Cortex of kidney (tissue), 1 donor: ENCODE results near the gene KCNK13.
"Not testable (repeated sequence)": the region's sequence is repeated elsewhere in the genome, so short reads cannot be mapped to it uniquely, and the experiment has no call there.

Experiments
- DNase-seq: peaks from one replicate; lab custom pipeline; 2025; lab: John Stamatoyannopoulos, UW

KCNK13 gene

DNA sequence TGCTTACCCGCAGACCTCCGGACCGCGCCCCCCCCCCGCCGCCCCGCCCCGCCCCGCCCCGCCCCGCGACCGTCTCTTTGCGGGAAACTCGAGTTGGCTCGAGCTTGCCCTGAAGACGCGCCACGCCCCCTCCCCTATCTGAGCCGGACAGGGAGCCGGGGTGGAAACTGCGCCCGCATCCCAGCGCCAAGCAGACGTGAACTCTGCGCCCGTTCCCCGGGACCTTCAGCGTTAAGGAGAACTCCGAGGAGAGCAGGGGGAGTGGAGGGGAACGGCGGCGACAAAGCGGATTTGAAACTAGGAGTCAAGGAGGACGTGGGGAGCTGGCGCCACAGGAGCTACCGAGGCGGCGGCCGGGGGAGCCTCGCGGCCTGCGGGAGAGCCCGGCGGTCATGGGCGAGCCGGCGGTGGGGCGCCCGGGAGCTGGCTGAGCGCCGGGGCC lies at the start of gene KCNK13:
Gene KCNK13, plus strand, starts transcription at position 310 of the 442 bp plus-strand sequence. CDS start 212 bp downstream, outside the sequence.
- no peak for DNase-seq

GRCh38 chr14:90017371-90017770 lies 44.4 kb upstream of the KCNK13 start:
- no peak for DNase-seq

- no peak for DNase-seq
These were observed 41.8 kb upstream of the KCNK13 start for GRCh38 chr14:90019824-90020523.

GRCh38 chr14:90023176-90023896 lies 38.5 kb upstream of the KCNK13 start:
- DNase-seq = no peak

- DNase-seq = no peak
These were observed 36.9 kb upstream of the KCNK13 start for GRCh38 chr14:90024910-90025309.

- DNase-seq = not testable (repeated sequence)
These were observed 35.2 kb upstream of the KCNK13 start for GRCh38 chr14:90026608-90027007.

- DNase-seq = no peak
These were observed 34.0 kb upstream of the KCNK13 start for GRCh38 chr14:90027842-90028241.

DNA sequence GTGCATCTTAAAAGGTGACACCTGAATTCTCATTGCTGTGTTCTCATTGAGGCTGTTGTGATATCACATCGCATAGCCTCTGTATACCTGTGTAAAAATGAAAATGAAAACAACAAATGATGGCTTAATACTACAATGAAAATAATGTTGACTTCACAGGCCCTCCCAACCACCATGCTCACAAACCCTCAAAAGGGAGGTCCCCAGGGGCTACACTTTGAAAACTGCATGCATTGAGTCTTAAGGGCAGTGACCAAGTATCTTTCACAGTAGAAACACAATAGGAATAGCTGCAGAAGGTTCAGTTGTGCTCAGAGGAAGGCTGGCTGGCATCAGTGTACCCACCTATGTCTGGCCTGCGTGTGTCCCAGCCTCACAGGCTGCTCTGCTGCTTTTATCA lies 27.6 kb upstream of the KCNK13 start:
- DNase-seq = no peak

GRCh38 chr14:90034835-90035525 lies 26.8 kb upstream of the KCNK13 start:
- no peak for DNase-seq

GRCh38 chr14:90039253-90040010 lies 22.4 kb upstream of the KCNK13 start:
- no peak for DNase-seq

DNA sequence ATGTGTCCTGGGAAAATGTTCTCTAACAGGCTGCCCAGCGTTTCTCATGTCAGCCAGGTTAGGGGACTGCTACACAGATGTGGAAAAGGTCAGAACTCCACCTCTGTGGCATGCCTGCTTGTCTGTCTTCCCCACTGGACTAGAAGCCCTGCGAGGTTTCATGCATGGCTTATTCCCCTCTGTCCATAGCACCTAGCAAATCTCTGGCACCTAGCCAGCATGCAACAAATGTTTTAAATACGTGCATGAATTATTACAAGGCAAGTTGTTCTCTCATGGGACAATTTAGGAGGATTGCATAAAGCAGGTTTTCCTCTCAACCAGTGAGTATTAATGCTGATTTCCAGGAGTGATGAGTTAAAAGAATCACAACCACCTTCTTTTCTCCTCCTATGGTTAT lies 21.4 kb upstream of the KCNK13 start:
- DNase-seq = no peak

- no peak for DNase-seq
These were observed 19.1 kb upstream of the KCNK13 start for GRCh38 chr14:90042496-90043252.

GRCh38 chr14:90045616-90046015 lies 16.2 kb upstream of the KCNK13 start:
- no peak for DNase-seq

GRCh38 chr14:90049390-90049789 lies 12.4 kb upstream of the KCNK13 start:
- DNase-seq = no peak

DNA sequence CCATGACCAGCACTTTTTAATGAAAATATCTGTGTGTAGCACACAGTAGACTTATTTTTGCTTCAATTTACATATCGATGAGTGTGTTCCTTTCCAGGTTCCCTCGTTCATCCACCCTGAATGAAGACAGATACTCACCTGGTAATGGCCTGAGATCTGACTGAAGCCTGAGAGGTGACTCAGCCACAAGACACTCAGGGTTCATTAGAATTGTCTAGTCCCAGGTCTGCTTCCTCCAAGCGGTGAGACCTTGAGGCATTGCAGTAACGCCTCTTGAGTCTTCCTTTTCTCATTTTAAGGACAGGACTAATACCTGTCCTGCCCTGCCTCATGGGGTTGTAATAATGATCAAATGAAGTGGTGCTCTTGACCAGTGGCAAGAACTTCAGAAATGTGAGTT lies 11.5 kb upstream of the KCNK13 start:
- no peak for DNase-seq

DNA sequence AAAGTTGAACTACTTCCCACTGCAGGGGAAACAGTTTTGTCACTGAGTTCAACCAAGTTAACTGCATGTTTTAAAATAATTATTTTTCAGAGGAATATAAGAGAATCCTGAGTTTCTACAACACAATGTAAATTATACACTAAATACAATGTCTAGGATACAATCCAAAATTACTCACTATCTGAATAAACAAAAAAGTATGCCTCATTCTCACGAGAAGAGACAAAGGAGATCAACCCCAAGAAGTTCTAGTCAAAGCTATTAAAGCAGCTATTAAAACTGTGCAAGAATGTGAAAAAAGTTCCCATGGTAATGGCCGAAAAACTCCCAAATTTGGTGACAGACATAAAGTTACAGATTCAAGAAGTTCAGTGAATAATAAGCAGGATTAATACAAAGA lies 8.8 kb upstream of the KCNK13 start:
- DNase-seq = no peak

GRCh38 chr14:90054803-90055202 lies 7.0 kb upstream of the KCNK13 start:
- DNase-seq = no peak

GRCh38 chr14:90056826-90057225 lies 5.0 kb upstream of the KCNK13 start:
- no peak for DNase-seq

DNA sequence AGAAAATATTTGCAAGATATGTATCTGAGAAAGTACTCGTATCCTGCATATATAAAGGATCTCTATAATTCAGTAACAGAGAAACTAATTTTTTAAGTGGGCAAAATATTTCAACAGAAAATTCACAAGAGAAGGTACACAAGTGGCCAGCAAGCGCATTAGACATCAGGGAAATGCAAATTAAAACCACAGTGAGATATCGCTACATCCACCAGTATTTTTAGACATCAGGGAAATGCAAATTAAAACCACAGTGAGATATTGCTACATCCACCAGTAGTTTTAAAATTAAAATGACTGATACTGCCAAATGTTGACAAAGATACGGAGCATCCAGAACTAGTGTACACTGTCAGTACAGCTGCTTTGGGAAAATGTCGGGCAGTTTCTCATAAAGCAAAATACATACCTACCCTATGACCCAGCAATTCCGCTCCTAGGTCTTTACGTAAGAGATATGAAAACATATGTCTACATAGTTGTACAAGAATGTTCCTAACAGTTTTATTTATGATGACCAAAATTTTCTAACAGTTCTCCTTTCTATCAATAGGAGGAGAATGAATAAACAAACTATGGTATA lies 2.8 kb upstream of the KCNK13 start:
- no peak for DNase-seq

DNA sequence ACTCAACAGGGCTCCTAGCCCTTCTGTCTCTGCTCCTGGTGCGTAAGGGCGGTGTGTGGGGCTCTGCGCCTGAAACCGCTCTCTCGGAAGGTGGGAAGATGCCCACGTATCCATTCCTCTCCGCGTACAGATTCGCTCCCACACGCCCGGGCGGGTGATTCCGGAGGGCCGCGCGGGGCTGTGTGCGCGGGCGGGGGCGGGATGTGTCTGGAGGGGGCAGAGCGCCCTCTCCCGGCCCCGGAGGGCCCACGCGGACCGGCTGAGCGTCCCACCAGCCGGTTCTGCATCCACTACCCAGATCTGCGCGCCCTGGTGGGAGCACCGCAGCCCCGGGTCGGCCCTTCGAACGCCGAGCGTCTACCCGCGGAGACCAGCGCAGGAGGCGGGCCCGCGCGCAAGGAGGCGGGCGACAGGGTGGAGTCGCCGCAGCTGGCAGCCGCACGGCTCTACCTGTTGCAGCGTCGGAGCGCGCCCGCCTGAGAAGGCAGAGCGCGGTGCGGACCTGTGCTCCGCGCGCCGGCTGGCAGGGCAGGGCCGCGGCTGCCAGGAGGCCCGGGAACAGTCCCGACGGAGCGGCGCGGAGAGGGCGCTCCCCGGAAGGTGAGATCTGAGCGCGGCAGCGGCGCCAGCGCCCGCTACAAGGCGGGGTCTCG lies 1.4 kb upstream of the KCNK13 start:
- DNase-seq = peak; percentile 13
